ENCODE results near the gene CTDP1. TPM values are rescaled to one million over a fixed set of nuclear protein-coding genes. Genes with fewer than 3 reads are reported as not detected.

The CTDP1 gene
- total RNA-seq, 1 donor from 2014 or later = 23.3 TPM

GRCh38 chr18:79657342-79657996 lies 22.1 kb upstream of the CTDP1 start:
- Histone ChIP-seq H3K27ac (no peak overlapping the region), H3K4me3 (no peak overlapping the region), H3K9me3 (no peaks in the 10 kb centered on the region), H3K4me1 (no peaks in the 10 kb centered on the region), H3K36me3 (no peaks in the 10 kb centered on the region), H3K27me3 (no peaks in the 10 kb centered on the region)
- intact Hi-C loops (cut with DNase I) = no loop called here
- TF ChIP-seq CTCF (IDR thresholded peaks at IDR 0.05) (no peak), POLR2A (IDR thresholded peaks at IDR 0.05) (no peak), POLR2AphosphoS5 (IDR thresholded peaks at IDR 0.05; ENCODE audit: insufficient read depth in 1 of 2, low read depth in 1 of 2) (no peak)
- DNase-seq (ENCODE audit: extremely low spot score in 2 of 2) = no peak

GRCh38 chr18:79658366-79658765 lies 21.2 kb upstream of the CTDP1 start:
- TF ChIP-seq CTCF (IDR thresholded peaks at IDR 0.05) (no peak), POLR2A (IDR thresholded peaks at IDR 0.05) (no peak), POLR2AphosphoS5 (IDR thresholded peaks at IDR 0.05; ENCODE audit: insufficient read depth in 1 of 2, low read depth in 1 of 2) (no peak)
- Histone ChIP-seq H3K4me1 (no peaks in the 10 kb centered on the region), H3K9me3 (no peaks in the 10 kb centered on the region), H3K4me3 (no peak overlapping the region), H3K27ac (no peak overlapping the region), H3K27me3 (no peaks in the 10 kb centered on the region), H3K36me3 (no peaks in the 10 kb centered on the region)
- intact Hi-C loops (cut with DNase I) = no loop called here
- DNase-seq (ENCODE audit: extremely low spot score in 2 of 2) = no peak

GRCh38 chr18:79659733-79660132 lies 19.9 kb upstream of the CTDP1 start:
- Histone ChIP-seq H3K27ac (no peak overlapping the region), H3K9me3 (no peaks in the 10 kb centered on the region), H3K4me3 (no peak overlapping the region), H3K27me3 (no peaks in the 10 kb centered on the region), H3K4me1 (no peaks in the 10 kb centered on the region), H3K36me3 (no peaks in the 10 kb centered on the region)
- TF ChIP-seq POLR2A (IDR thresholded peaks at IDR 0.05) = no peak
- TF ChIP-seq POLR2AphosphoS5 (IDR thresholded peaks at IDR 0.05; ENCODE audit: insufficient read depth in 1 of 2, low read depth in 1 of 2) = no peak
- no peak for DNase-seq (ENCODE audit: extremely low spot score in 2 of 2)
- intact Hi-C loops (cut with DNase I) = no loop called here

GRCh38 chr18:79662034-79662433 lies 17.6 kb upstream of the CTDP1 start:
- no peaks in the 10 kb centered on the region for H3K4me1 ChIP-seq
- intact Hi-C loops (cut with DNase I) = no loop called here

GRCh38 chr18:79662439-79662838 lies 17.2 kb upstream of the CTDP1 start:
- H3K4me3 ChIP-seq = no peak overlapping the region
- H3K27me3 ChIP-seq = no peaks in the 10 kb centered on the region
- intact Hi-C loops (cut with DNase I) = no loop called here
- no peaks in the 10 kb centered on the region for H3K9me3 ChIP-seq
- TF ChIP-seq POLR2AphosphoS5 (IDR thresholded peaks at IDR 0.05; ENCODE audit: insufficient read depth in 1 of 2, low read depth in 1 of 2) (no peak), POLR2A (IDR thresholded peaks at IDR 0.05) (no peak), CTCF (IDR thresholded peaks at IDR 0.05) (no peak)
- DNase-seq (ENCODE audit: extremely low spot score in 2 of 2) = no peak
- H3K4me1 ChIP-seq = no peaks in the 10 kb centered on the region
- no peak overlapping the region for H3K27ac ChIP-seq
- H3K36me3 ChIP-seq = no peaks in the 10 kb centered on the region

More at GRCh38 chr18:79662034-79662433, 17.6 kb upstream of the CTDP1 start:
- DNase-seq (ENCODE audit: extremely low spot score in 2 of 2) = no peak
- Histone ChIP-seq H3K27ac (no peak overlapping the region), H3K4me3 (no peak overlapping the region), H3K36me3 (no peaks in the 10 kb centered on the region), H3K27me3 (no peaks in the 10 kb centered on the region), H3K9me3 (no peaks in the 10 kb centered on the region)
- TF ChIP-seq POLR2AphosphoS5 (IDR thresholded peaks at IDR 0.05; ENCODE audit: insufficient read depth in 1 of 2, low read depth in 1 of 2) = no peak
- no peak for TF ChIP-seq CTCF (IDR thresholded peaks at IDR 0.05)
- no peak for TF ChIP-seq POLR2A (IDR thresholded peaks at IDR 0.05)
